HG02759 (cell line): ENCODE data around the gene RAD50.
"Not testable (repeated sequence)": the region's sequence is repeated elsewhere in the genome, so short reads cannot be mapped to it uniquely, and the experiment has no call there.

Experiments used
- ATAC-seq: cut with Tn5 transposase; IDR thresholded peaks from one replicate; pipeline ENCODE4 v1.9.1; 2021; ENCODE audit warnings: mild to moderate bottlenecking, moderate library complexity; ENCODE audit not compliant: unreplicated experiment

Gene RAD50

DNA sequence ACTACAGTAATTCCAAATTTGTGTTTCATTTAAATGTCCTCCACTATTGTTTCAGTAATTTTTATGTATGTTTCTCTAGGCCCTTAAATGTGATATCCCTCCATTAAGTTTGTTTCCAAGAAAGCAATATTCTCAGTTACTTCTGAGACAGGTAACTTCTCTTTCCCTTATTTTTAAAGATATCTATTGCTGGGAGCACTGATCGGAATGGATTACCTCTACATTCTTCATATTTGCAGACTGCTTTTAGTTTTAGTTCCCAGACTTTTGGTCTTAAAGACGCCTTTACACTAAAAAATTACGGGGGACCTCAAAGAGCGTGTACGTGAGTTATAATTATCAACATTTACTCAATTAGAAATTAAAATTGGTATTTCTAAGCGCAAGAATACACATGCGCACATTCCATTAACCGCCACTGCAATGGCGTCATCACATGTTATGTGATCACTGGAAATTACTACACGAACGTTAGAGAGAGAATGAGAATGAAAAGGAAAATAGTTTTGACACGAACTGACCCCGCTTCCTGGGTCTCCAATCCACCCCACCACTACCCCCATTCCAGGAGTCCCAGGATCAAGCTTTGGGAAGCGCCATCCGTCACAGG is 519 bp upstream of the RAD50 start:
- no peak for ATAC-seq

DNA sequence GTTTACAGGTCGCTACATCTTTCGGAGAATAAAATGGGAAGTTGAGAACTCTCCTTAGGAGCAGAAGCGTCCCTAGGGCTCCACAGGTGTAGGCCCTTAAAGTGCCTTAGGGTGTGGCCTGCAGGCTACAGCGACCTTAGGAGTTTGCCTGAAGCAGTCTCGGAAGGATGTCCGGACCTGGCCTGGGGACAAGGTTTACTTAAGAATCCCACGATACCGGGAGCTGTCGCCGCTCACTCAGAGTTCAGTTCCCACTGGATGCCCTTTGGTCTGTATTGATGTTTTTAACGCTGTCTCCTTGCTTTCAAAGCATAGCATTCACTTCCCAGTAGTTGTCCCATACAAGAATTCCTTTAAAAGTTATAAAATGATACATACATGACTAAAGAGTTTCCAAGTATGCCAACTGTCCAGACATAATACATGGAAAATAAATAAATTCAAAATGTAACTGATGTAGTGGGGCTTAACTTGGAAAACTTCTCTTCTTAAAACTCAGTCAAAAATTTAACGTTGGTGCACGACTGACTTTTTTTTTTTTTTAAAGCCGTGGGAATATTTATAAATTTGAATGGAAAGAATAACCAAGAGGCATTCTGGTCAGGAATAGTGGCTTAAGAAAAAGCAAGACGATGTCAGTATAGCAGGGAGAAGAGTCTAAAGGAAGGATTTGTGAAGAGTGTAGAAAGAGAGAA is 848 bp downstream of the RAD50 start:
- peak; percentile 43 for ATAC-seq

DNA sequence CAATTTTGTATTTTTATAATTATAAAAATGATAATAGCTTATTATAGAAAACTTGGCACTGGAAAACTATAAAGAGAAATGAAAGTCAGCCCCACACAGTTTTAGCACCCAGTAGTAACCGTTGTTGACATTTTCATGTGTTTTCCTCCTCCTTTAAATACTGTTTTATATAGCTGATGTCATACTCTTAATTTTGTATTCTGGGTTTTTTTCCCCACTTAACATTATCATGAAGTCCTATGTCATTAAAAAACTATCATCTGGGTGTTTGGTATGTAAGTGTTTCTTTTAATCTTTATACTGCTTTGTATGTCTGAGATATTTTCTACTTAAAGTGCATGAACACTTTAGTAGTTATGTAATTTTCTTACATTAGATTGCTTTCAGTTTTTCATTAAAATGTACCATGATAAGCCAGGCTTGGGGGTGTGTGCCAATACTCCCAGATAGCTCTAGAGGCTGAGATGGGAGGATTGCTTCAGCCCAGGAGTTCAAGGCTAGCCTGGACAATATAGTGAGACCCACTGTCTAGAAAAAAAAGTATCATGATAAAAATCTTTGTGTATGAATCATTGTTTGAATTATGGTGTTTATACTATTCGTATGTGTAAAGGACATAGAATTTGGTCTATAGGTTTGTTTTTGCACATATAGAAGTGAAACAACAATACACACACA is 2.7 kb downstream of the RAD50 start:
- ATAC-seq, result no peak

- no peak for ATAC-seq
Observed at GRCh38 chr5:132561601-132562000, 4.8 kb downstream of the RAD50 start.

DNA sequence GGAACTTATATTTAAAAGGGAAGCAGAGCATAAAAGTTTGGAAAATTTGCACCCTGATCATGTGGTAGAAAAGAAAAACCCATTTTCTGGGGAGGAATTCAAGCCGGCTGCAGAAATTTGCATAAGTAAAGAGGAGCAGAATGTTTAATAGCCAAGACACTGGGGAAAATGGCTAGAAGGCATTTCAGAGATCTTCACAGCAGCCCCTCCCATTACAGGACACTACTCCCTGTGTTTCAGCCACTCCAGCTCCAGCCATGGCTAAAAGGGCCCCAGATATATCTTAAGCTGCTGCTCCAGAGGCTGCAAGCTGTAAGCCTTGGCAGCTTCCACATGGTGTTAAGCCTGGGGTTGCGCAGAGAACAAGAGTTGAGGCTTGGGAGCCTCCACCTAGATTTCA is 7.8 kb downstream of the RAD50 start:
- ATAC-seq, result not testable (repeated sequence)

DNA sequence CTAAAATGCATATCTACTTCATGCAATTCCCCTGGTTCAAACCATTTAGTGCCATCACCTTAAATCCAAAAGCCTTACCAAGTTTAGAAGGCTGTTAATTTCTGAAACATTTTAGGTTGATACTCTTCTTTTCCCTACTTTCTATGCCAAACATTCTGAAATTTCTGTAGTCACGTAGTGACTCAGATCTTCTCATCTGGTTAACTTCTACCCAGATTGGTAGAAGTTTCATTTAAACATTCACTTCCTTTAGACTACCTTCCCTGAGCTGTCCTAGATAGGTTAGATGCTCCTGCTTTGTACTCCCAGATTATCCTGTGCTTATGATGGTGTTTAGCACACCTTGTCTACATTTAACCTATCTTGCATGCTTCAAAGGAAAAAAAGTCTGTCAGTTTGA is 9.9 kb downstream of the RAD50 start:
- ATAC-seq, result no peak

- no peak for ATAC-seq
Observed at GRCh38 chr5:132576123-132576522, 19.3 kb downstream of the RAD50 start.

DNA sequence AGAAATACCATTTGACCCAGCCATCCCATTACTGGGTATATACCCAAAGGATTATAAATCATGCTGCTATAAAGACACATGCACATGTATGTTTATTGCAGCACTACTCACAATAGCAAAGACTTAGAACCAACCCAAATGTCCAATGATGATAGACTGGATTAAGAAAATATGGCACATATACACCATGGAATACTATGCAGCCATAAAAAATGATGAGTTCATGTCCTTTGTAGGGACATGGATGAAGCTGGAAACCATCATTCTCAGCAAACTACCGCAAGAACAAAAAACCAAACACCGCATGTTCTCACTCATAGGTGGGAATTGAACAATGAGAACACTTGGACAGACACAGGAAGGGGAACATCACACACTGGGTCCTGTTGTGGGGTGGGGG is 27.8 kb downstream of the RAD50 start:
- not testable (repeated sequence) for ATAC-seq

DNA sequence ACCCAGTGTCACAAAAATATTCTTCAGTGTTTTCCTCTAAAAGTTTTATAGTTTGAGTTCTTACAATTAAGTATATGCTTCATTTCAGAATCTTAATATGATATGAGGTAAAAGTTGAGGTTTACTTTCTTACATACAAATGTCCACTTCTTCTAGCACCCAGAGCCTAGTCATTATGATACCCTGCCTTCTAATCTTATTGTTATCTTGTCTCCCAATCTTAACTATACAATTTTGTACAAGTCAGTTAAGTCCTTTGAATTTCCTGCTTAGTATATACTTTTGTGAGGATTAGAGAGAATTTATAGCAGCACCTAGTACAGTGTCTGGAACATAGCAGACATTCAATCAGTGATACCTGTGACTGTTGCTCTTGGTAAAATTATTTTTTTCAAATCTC is 29.3 kb downstream of the RAD50 start:
- no peak for ATAC-seq

DNA sequence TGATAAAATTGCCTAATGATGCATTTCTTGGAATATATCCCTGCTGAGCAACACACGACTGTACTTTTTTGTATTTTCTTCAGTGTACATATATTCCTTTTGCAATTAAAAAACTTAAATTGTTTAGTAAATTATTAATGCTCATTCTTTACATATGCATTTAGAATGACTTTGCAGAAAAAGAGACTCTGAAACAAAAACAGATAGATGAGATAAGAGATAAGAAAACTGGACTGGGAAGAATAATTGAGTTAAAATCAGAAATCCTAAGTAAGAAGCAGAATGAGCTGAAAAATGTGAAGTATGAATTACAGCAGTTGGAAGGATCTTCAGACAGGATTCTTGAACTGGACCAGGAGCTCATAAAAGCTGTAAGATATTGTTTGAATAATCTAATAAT is 32.7 kb downstream of the RAD50 start:
- ATAC-seq, result no peak

GRCh38 chr5:132591145-132591544 is 34.4 kb downstream of the RAD50 start:
- no peak for ATAC-seq

DNA sequence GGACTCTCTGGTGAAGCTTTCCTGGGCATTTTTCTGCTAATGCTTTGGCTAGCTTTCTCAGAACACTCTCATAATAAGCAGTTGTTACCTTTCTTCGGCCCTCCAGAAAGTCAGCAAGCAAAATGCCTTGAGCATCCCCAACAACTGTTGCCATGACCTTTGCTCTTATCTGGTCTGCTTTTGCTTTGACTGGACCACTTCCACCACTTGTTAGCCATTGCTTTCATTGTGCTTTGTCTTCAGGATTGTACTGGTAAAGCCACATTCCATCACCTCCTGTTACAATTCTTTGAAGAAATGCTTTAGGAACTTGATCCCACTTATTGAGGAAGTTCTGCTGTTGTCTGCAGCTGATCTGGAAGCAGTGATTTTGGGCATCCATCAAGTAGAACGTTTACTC is 35.7 kb downstream of the RAD50 start:
- ATAC-seq, result no peak

GRCh38 chr5:132594170-132594569 is 37.4 kb downstream of the RAD50 start:
- no peak for ATAC-seq

GRCh38 chr5:132595624-132596023 is 38.8 kb downstream of the RAD50 start:
- no peak for ATAC-seq

DNA sequence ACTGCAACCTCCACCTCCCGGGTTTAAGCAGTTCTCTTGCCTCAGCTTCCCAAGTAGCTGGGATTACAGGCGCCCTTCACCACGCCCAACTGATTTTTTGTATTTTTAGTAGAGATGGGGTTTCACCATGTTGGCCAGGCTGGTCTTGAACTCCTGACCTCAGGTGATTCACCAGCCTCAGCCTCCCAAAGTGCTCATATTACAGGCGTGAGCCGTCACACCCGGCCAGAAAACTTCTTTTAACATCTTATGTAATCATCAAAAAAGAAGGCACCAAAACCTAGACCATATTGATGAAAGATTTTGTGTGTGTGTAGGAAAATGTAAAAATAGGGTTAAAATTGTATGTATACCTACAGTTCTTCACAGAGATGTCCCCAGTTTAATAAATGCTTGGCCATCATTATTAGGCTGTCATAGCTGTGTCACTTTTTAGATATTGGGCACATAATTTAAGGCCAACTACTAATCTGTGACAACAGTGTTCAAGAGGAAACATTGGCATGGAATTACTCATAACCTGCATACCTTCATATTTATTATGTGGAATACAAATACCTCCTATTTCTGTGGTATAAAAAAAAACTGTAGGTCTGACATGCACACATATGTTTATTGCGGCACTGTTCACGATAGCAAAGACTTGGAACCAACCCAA is 44.4 kb downstream of the RAD50 start:
- ATAC-seq, result no peak

DNA sequence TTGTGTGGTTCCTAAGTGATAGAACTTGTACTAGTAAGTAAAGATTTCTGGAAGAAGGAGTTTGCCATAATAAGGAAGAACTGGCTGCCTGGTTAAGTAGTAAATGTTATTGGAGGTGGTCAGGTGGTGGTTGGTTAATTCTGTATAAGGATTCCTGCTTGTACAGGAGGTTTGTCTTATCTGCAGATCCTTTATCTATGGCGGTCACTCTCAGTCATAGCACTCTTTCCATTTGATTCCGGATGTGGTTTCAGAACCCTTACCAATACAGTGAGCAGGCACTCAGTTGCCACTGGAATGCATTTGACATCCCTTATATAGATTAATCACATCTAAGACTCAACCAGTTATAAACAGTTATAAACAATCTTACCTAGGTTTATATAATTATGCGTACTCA is 50.3 kb downstream of the RAD50 start:
- no peak for ATAC-seq

DNA sequence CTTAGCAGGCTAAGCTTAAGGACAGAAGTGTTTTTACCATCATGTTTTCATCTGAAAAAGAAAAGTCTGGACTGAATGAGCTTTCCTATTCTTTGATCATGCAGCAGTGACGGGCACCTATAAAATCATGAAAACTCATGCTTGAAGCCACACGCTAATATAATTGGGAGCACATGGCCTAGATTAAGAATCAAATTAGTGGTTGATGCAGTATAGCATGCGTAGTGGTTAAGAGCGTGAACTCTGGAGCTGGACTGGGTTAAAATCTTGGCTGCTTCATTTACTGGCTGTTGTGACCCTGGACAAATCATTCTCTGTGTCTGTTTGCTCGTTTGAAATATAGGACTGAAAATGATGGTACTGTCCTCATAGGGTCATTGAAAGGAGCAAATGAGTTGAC is 51.3 kb downstream of the RAD50 start:
- no peak for ATAC-seq

- no peak for ATAC-seq
Observed at GRCh38 chr5:132611965-132612364, 55.2 kb downstream of the RAD50 start.

DNA sequence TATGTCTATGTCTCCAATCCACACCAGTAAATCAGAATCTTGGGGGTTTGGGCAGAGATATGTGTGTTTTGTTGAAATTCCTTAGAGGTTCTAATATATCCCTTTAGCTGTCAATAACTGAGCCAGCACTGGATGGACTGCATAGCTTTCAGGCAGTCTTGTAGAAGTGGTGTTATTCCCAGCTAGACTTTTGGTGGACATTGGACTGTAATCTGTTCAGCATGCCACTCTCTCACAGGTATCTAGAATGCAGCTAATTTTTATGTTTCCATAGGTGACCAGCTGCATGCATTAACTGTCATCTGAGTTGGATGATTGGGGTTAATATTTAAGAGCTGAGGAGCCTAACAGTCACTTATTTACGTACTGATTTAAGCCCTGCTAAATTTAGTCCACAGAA is 56.1 kb downstream of the RAD50 start:
- ATAC-seq, result no peak

GRCh38 chr5:132621699-132622098 is 64.9 kb downstream of the RAD50 start:
- ATAC-seq, result no peak

- no peak for ATAC-seq
Observed at GRCh38 chr5:132622608-132623007, 65.8 kb downstream of the RAD50 start.

GRCh38 chr5:132627470-132627869 is 70.7 kb downstream of the RAD50 start:
- no peak for ATAC-seq
